ENCODE data around the gene OSTC.

GRCh38 chr4:108612365-108612764 is 38.0 kb upstream of the OSTC start:
- TF ChIP-seq, protein P1, sequence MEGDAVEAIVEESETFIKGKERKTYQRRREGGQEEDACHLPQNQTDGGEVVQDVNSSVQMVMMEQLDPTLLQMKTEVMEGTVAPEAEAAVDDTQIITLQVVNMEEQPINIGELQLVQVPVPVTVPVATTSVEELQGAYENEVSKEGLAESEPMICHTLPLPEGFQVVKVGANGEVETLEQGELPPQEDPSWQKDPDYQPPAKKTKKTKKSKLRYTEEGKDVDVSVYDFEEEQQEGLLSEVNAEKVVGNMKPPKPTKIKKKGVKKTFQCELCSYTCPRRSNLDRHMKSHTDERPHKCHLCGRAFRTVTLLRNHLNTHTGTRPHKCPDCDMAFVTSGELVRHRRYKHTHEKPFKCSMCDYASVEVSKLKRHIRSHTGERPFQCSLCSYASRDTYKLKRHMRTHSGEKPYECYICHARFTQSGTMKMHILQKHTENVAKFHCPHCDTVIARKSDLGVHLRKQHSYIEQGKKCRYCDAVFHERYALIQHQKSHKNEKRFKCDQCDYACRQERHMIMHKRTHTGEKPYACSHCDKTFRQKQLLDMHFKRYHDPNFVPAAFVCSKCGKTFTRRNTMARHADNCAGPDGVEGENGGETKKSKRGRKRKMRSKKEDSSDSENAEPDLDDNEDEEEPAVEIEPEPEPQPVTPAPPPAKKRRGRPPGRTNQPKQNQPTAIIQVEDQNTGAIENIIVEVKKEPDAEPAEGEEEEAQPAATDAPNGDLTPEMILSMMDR (IDR thresholded peaks at IDR 0.05): no peak
- TF ChIP-seq POLR2A (IDR thresholded peaks at IDR 0.05): no peak
